Subcutaneous adipose tissue (tissue), 4 donors: ENCODE results near the gene C12orf57. TPM values are rescaled to one million over a fixed set of nuclear protein-coding genes. Genes with fewer than 3 reads are reported as not detected.

Source experiments
- total RNA-seq, 4 donors: library from RNA; depleted of rRNA; stranded (reverse); fragments of >200 nt; gene quantifications; one replicate each; pipeline ENCODE4 v1.1.0, GENCODE V29; 2016
- TF ChIP-seq, protein P1 (sequence below): fragments of 450-650 bp; IDR thresholded peaks from one replicate; pipeline ENCODE4 v1.5.1; 2016; ENCODE audit warnings: low read depth, mild to moderate bottlenecking, control low read depth, antibody characterized with exemption, moderate library complexity

C12orf57 gene
- total RNA-seq, 4 donors from 2014 or later, result 233 to 359 (median 280) TPM

DNA sequence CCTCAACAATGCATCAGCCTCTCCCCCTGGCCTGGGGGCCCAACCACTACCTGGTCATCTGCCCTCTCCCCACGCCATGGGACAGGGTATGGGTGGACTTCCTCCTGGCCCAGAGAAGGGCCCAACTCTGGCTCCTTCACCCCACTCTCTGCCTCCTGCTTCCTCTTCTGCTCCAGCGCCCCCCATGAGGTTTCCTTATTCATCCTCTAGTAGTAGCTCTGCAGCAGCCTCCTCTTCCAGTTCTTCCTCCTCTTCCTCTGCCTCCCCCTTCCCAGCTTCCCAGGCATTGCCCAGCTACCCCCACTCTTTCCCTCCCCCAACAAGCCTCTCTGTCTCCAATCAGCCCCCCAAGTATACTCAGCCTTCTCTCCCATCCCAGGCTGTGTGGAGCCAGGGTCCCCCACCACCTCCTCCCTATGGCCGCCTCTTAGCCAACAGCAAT lies 7.6 kb upstream of the C12orf57 start:
- TF ChIP-seq, protein P1, sequence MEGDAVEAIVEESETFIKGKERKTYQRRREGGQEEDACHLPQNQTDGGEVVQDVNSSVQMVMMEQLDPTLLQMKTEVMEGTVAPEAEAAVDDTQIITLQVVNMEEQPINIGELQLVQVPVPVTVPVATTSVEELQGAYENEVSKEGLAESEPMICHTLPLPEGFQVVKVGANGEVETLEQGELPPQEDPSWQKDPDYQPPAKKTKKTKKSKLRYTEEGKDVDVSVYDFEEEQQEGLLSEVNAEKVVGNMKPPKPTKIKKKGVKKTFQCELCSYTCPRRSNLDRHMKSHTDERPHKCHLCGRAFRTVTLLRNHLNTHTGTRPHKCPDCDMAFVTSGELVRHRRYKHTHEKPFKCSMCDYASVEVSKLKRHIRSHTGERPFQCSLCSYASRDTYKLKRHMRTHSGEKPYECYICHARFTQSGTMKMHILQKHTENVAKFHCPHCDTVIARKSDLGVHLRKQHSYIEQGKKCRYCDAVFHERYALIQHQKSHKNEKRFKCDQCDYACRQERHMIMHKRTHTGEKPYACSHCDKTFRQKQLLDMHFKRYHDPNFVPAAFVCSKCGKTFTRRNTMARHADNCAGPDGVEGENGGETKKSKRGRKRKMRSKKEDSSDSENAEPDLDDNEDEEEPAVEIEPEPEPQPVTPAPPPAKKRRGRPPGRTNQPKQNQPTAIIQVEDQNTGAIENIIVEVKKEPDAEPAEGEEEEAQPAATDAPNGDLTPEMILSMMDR, result no peak

DNA sequence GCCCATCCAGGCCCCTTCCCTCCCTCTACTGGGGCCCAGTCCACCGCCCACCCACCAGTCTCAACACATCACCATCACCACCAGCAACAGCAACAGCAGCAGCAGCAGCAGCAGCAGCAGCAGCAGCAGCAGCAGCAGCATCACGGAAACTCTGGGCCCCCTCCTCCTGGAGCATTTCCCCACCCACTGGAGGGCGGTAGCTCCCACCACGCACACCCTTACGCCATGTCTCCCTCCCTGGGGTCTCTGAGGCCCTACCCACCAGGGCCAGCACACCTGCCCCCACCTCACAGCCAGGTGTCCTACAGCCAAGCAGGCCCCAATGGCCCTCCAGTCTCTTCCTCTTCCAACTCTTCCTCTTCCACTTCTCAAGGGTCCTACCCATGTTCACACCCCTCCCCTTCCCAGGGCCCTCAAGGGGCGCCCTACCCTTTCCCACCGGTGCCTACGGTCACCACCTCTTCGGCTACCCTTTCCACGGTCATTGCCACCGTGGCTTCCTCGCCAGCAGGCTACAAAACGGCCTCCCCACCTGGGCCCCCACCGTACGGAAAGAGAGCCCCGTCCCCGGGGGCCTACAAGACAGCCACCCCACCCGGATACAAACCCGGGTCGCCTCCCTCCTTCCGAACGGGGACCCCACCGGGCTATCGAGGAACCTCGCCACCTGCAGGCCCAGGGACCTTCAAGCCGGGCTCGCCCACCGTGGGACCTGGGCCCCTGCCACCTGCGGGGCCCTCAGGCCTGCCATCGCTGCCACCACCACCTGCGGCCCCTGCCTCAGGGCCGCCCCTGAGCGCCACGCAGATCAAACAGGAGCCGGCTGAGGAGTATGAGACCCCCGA lies 7.0 kb upstream of the C12orf57 start:
- TF ChIP-seq, protein P1, result no peak

- TF ChIP-seq, protein P1, result no peak
These were observed 6.1 kb upstream of the C12orf57 start for GRCh38 chr12:6937481-6938352.

- TF ChIP-seq, protein P1, result no peak
These were observed 5.2 kb upstream of the C12orf57 start for GRCh38 chr12:6938353-6939190.

- TF ChIP-seq, protein P1, result no peak
These were observed 4.7 kb upstream of the C12orf57 start for GRCh38 chr12:6939191-6939540.

GRCh38 chr12:6941267-6941666 lies 2.6 kb upstream of the C12orf57 start:
- TF ChIP-seq, protein P1, result no peak
